Measurements from ENCODE around the gene WDR81.
"Not testable (repeated sequence)": the region's sequence is repeated elsewhere in the genome, so short reads cannot be mapped to it uniquely, and the experiment has no call there.

Gene WDR81

GRCh38 chr17:1695365-1695764 is 29.1 kb upstream of the WDR81 start:
- Histone ChIP-seq H3K27ac (replicated peaks) (no peak overlapping the region), H3K4me3 (replicated peaks; ENCODE audit: insufficient read depth, low read length) (no peak overlapping the region), H3K27me3 (ENCODE audit: insufficient read depth, poor library complexity, severe bottlenecking) (no peaks in the 10 kb centered on the region)
- DNase-seq (ENCODE audit: low read depth in 1 of 2, low spot score in 1 of 2): no peak
- TF ChIP-seq CTCF (IDR thresholded peaks at IDR 0.05; ENCODE audit: insufficient read depth, low read length): no peak
- TF ChIP-seq POLR2AphosphoS5 (IDR thresholded peaks at IDR 0.05; ENCODE audit: low read depth): no peak

- TF ChIP-seq REST (IDR thresholded peaks at IDR 0.05; ENCODE audit: insufficient replicate concordance, low read depth) (no peak), CTCF (IDR thresholded peaks at IDR 0.05; ENCODE audit: insufficient read depth, low read length) (no peak), SPI1 (IDR thresholded peaks at IDR 0.05; ENCODE audit: borderline replicate concordance, low read depth) (no peak), POLR2AphosphoS5 (IDR thresholded peaks at IDR 0.05; ENCODE audit: low read depth) (no peak), GABPA (IDR thresholded peaks at IDR 0.05; ENCODE audit: low read depth) (no peak)
- Histone ChIP-seq H3K4me3 (replicated peaks; ENCODE audit: insufficient read depth, low read length) (no peak overlapping the region), H3K27me3 (ENCODE audit: insufficient read depth, poor library complexity, severe bottlenecking) (no peaks in the 10 kb centered on the region), H3K27ac (replicated peaks) (no peak overlapping the region)
- DNase-seq (ENCODE audit: low read depth in 1 of 2, low spot score in 1 of 2): no peak
These were observed 26.8 kb upstream of the WDR81 start for GRCh38 chr17:1697681-1698080.

- H3K27me3 ChIP-seq (ENCODE audit: insufficient read depth, poor library complexity, severe bottlenecking); DNase-seq (ENCODE audit: low read depth in 1 of 2, low spot score in 1 of 2); H3K27ac ChIP-seq (replicated peaks); H3K4me3 ChIP-seq (replicated peaks; ENCODE audit: insufficient read depth, low read length): not testable (repeated sequence)
These were observed 24.6 kb upstream of the WDR81 start for GRCh38 chr17:1699891-1700290.

- Histone ChIP-seq H3K4me3 (replicated peaks; ENCODE audit: insufficient read depth, low read length) (no peak overlapping the region), H3K27ac (replicated peaks) (no peak overlapping the region), H3K27me3 (ENCODE audit: insufficient read depth, poor library complexity, severe bottlenecking) (no peaks in the 10 kb centered on the region)
- no peak for DNase-seq (ENCODE audit: low read depth in 1 of 2, low spot score in 1 of 2)
- TF ChIP-seq CTCF (IDR thresholded peaks at IDR 0.05; ENCODE audit: insufficient read depth, low read length) (no peak), GABPA (IDR thresholded peaks at IDR 0.05; ENCODE audit: low read depth) (no peak), SPI1 (IDR thresholded peaks at IDR 0.05; ENCODE audit: borderline replicate concordance, low read depth) (no peak)
These were observed 21.4 kb upstream of the WDR81 start for GRCh38 chr17:1703063-1703462.

GRCh38 chr17:1705004-1705403 is 19.5 kb upstream of the WDR81 start:
- no peak overlapping the region for H3K4me3 ChIP-seq (replicated peaks; ENCODE audit: insufficient read depth, low read length)
- H3K27ac ChIP-seq (replicated peaks): no peak overlapping the region
- no peak for DNase-seq (ENCODE audit: low read depth in 1 of 2, low spot score in 1 of 2)
- TF ChIP-seq GABPA (IDR thresholded peaks at IDR 0.05; ENCODE audit: low read depth) (no peak), REST (IDR thresholded peaks at IDR 0.05; ENCODE audit: insufficient replicate concordance, low read depth) (no peak), CTCF (IDR thresholded peaks at IDR 0.05; ENCODE audit: insufficient read depth, low read length) (no peak), POLR2AphosphoS5 (IDR thresholded peaks at IDR 0.05; ENCODE audit: low read depth) (no peak), SPI1 (IDR thresholded peaks at IDR 0.05; ENCODE audit: borderline replicate concordance, low read depth) (no peak)
- H3K27me3 ChIP-seq (ENCODE audit: insufficient read depth, poor library complexity, severe bottlenecking): no peaks in the 10 kb centered on the region
